Endothelial cell of umbilical vein (primary cell): ENCODE results near the gene ACVR2A. TPM values are rescaled to one million over a fixed set of nuclear protein-coding genes. Genes with fewer than 3 reads are reported as not detected.

Experiments used
- BruUV-seq: library from RNA; stranded (reverse); fragments of 400-500 nt; replicated peaks from 2 replicates; lab custom pipeline; 2021; lab: Mats Ljungman, UMichigan
- CTCF ChIA-PET: fragments of 300-600, 350-600 bp; sonication (Branson Sonifier 250); formaldehyde crosslinking; loops from one replicate; lab custom pipeline; 2021; ENCODE audit warnings: antibody characterized with exemption, inconsistent platforms; lab: Charles Lee
- POLR2A ChIA-PET: fragments of 300-600, 350-600 bp; sonication (Branson Sonifier 250); formaldehyde crosslinking; loops from one replicate; lab custom pipeline; 2021; ENCODE audit warnings: antibody characterized with exemption, inconsistent platforms; lab: Charles Lee
- DNase-seq: peaks from one replicate; pipeline ENCODE4 v3.0.0-alpha.2; 2011; ENCODE audit warnings: low read depth, low spot score
- FAIRE-seq: peaks from 2 replicates; lab custom pipeline; 2011; peaks lifted over from hg19 to GRCh38; lab: Jason Lieb, UNC
- H2AFZ ChIP-seq: 2 replicates; pipeline ENCODE4 v1.6.0; 2012; ENCODE audit warnings: low read depth, low read length, control low read depth, inconsistent platforms
- H3K27ac ChIP-seq: 2 replicates; pipeline ENCODE4 v1.5.1; 2011; ENCODE audit warnings: low read depth, mild to moderate bottlenecking, control low read depth, low read length, moderate library complexity; ENCODE audit not compliant: insufficient read depth
- H3K27me3 ChIP-seq, 2 experiments: 2 replicates each; pipeline versions ENCODE4 v1.6.0 to v1.6.1; 2011; ENCODE audit warnings: low read length in 2 of 2, mixed read lengths in 1 of 2; ENCODE audit not compliant: control insufficient read depth in 2 of 2, insufficient read depth in 2 of 2
- H3K36me3 ChIP-seq, 2 experiments: 2 replicates in 1 of 2; 3 replicates in 1 of 2; pipeline ENCODE4 v1.5.1; 2011; ENCODE audit warnings: low read length in 2 of 2, mild to moderate bottlenecking in 1 of 2, moderate library complexity in 1 of 2; ENCODE audit not compliant: control insufficient read depth in 2 of 2, insufficient read depth in 2 of 2; ENCODE audit errors: extremely low read depth in 1 of 2
- H3K4me1 ChIP-seq: 3 replicates; pipeline ENCODE4 v1.5.1; 2011; ENCODE audit warnings: mild to moderate bottlenecking, low read length; ENCODE audit not compliant: control insufficient read depth, insufficient read depth; ENCODE audit errors: extremely low read depth
- H3K4me2 ChIP-seq: 2 replicates; pipeline ENCODE4 v1.6.1; 2011; ENCODE audit warnings: low read length, control low read depth, mixed read lengths; ENCODE audit not compliant: insufficient read depth
- H3K4me3 ChIP-seq, 3 experiments: fragments of 200-600 bp in 1 of 3; sonication (generic), shearing (Covaris generic) in 1 of 3; replicated peaks in 1 of 3; 2 replicates each; pipeline ENCODE4 v1.5.1; 2011 to 2016; ENCODE audit warnings: control low read depth in 3 of 3, low read length in 3 of 3, mild to moderate bottlenecking in 2 of 3, inconsistent platforms in 1 of 3, low read depth in 1 of 3, moderate library complexity in 1 of 3; ENCODE audit not compliant: insufficient read depth in 1 of 3
- H3K79me2 ChIP-seq: 2 replicates; pipeline ENCODE4 v1.6.0; 2012; ENCODE audit warnings: low read length, inconsistent platforms; ENCODE audit not compliant: control insufficient read depth, insufficient read depth
- H3K9ac ChIP-seq: replicated peaks from 2 replicates; pipeline ENCODE3; 2011; ENCODE audit warnings: low read length, control low read depth; ENCODE audit not compliant: insufficient read depth; ENCODE audit errors: extremely low read depth
- H3K9me1 ChIP-seq: replicated peaks from 3 replicates; pipeline ENCODE4 v1.6.0; 2011; ENCODE audit warnings: mild to moderate bottlenecking, low read length; ENCODE audit not compliant: control insufficient read depth, insufficient read depth; ENCODE audit errors: extremely low read depth
- H3K9me3 ChIP-seq: replicated peaks from 2 replicates; pipeline ENCODE4 v1.5.1; 2012; ENCODE audit warnings: low read length, inconsistent platforms; ENCODE audit not compliant: control insufficient read depth, insufficient read depth
- H4K20me1 ChIP-seq: replicated peaks from 2 replicates; pipeline ENCODE3; 2011; ENCODE audit warnings: mild to moderate bottlenecking, low read length; ENCODE audit not compliant: control insufficient read depth, insufficient read depth; ENCODE audit errors: extremely low read depth
- CTCF ChIP-seq, 2 donors: IDR thresholded peaks; 1 replicate in 1 of 2; 2 replicates in 1 of 2; pipeline ENCODE4 v1.5.1; 2011; ENCODE audit warnings: low read length in 2 of 2, mild to moderate bottlenecking in 2 of 2, moderate library complexity in 2 of 2, control low read depth in 1 of 2, inconsistent platforms in 1 of 2, low read depth in 1 of 2; ENCODE audit not compliant: insufficient read depth in 1 of 2; ENCODE audit errors: extremely low read depth in 1 of 2
- EZH2 ChIP-seq: IDR thresholded peaks from 2 replicates; pipeline ENCODE4 v1.6.1; 2012; ENCODE audit warnings: borderline replicate concordance, low read depth, mild to moderate bottlenecking, moderate library complexity, low read length, inconsistent platforms; ENCODE audit not compliant: severe bottlenecking
- FOS ChIP-seq: IDR thresholded peaks from 2 replicates; pipeline ENCODE4 v1.6.1; 2011; ENCODE audit warnings: mild to moderate bottlenecking, low read length, moderate library complexity, borderline replicate concordance; ENCODE audit not compliant: insufficient read depth
- GATA2 ChIP-seq: IDR thresholded peaks from 2 replicates; pipeline ENCODE4 v1.7.0; 2011; ENCODE audit warnings: low read depth, mild to moderate bottlenecking, moderate library complexity, mixed read lengths, low read length; ENCODE audit not compliant: insufficient read length, insufficient read depth
- JUN ChIP-seq: IDR thresholded peaks from 2 replicates; pipeline ENCODE4 v1.6.1; 2011; ENCODE audit warnings: borderline replicate concordance, low read depth; ENCODE audit not compliant: insufficient read length, insufficient read depth
- MAX ChIP-seq: IDR thresholded peaks from 2 replicates; pipeline ENCODE4 v1.6.1; 2011; ENCODE audit not compliant: insufficient read depth, insufficient read length
- MYC ChIP-seq: IDR thresholded peaks from one replicate; pipeline ENCODE4 v1.6.1; 2011; ENCODE audit warnings: mild to moderate bottlenecking, low read depth, low read length
- POLR2A ChIP-seq: IDR thresholded peaks from 2 replicates; pipeline ENCODE4 v1.6.1; 2012; ENCODE audit warnings: low read depth, mild to moderate bottlenecking, control low read depth, low read length
- POLR2AphosphoS5 ChIP-seq: IDR thresholded peaks from 2 replicates; pipeline ENCODE4 v1.6.1; 2012; ENCODE audit warnings: low read depth, mild to moderate bottlenecking, control low read depth, low read length, moderate library complexity; ENCODE audit not compliant: insufficient read depth
- dilution Hi-C: fragments of 300-500 bp; cut with MboI; formaldehyde crosslinking; loops from one replicate; pipeline ENCODE4 v1.15.0; 2019; ENCODE audit warnings: low sequenced_read_pairs; ENCODE audit not compliant: extremely low pct_ligation_motif_present
- intact Hi-C: fragments of 100-400 bp; cut with micrococcal nuclease; formaldehyde crosslinking; loops from one replicate; pipeline ENCODE4 v1.10.0; 2022
- polyA plus RNA-seq, 4 experiments: library from polyadenylated mRNA; depleted of rRNA in 3 of 4; stranded (reverse) in 3 of 4; unstranded in 1 of 4; fragments of >200 nt; gene quantifications; 2 replicates each; pipeline versions ENCODE4 v1.2.1 to v1.2.3, GENCODE V29; 2011 to 2012; ENCODE audit warnings: missing spikeins in 1 of 4
- total RNA-seq: library from RNA; stranded (reverse); gene quantifications from 2 replicates; pipeline ENCODE4 v1.2.3, GENCODE V29; 2021

The ACVR2A gene
- total and polyA plus RNA-seq, 2 donors (not counting 3 experiments of a cell fraction or from before 2014, with no cell fraction given), result 1.7 to 7.9 TPM

GRCh38 chr2:147855977-147856376, 11.1 kb downstream of the ACVR2A start:
- no peak overlapping the region for H3K4me3 ChIP-seq
- H3K27ac ChIP-seq, result no peak overlapping the region
- no peaks in the 10 kb centered on the region for H3K36me3 ChIP-seq
- H3K9ac ChIP-seq, result no peak overlapping the region
- H2AFZ ChIP-seq, result no peak overlapping the region
- BruUV-seq, result no TSS peak
- CTCF ChIA-PET, result interaction anchor here (0.9 to 2.2 kb wide), 3 partner anchors 8 to 24 kb away, joined by 3 to 8 read pairs (median 4); no protein-coding TSS in a partner anchor
- POLR2A ChIA-PET, result no interaction called here
- FAIRE-seq (no peak), DNase-seq (no peak)
- peaks cover 20% of the 10 kb centered on the region for H3K79me2 ChIP-seq
- H3K4me1 ChIP-seq, result peaks cover 3% of the 10 kb centered on the region
- H4K20me1 ChIP-seq, result no peaks in the 10 kb centered on the region
- H3K9me3 ChIP-seq, result no peaks in the 10 kb centered on the region
- intact Hi-C loops (no loop called here), dilution Hi-C loops (no loop called here)
- H3K27me3 ChIP-seq, result no peaks in the 10 kb centered on the region
- H3K9me1 ChIP-seq, result no peaks in the 10 kb centered on the region
- no peak overlapping the region for H3K4me2 ChIP-seq
- TF ChIP-seq EZH2, result no peak

- intact Hi-C loops (no loop called here), dilution Hi-C loops (no loop called here)
- H4K20me1 ChIP-seq, result peaks cover 2% of the 10 kb centered on the region
Observed at GRCh38 chr2:147860009-147860408, 15.2 kb downstream of the ACVR2A start.

More at GRCh38 chr2:147860009-147860408, 15.2 kb downstream of the ACVR2A start:
- Histone ChIP-seq H3K27ac (no peak overlapping the region), H3K4me2 (no peak overlapping the region), H3K9me3 (no peaks in the 10 kb centered on the region), H2AFZ (no peak overlapping the region), H3K79me2 (peaks cover 21% of the 10 kb centered on the region), H3K4me3 (no peak overlapping the region), H3K4me1 (peaks cover 5% of the 10 kb centered on the region), H3K36me3 (no peaks in the 10 kb centered on the region), H3K9ac (no peak overlapping the region), H3K9me1 (no peaks in the 10 kb centered on the region), H3K27me3 (no peaks in the 10 kb centered on the region)
- TF ChIP-seq MAX (no peak), CTCF (IDR thresholded peaks at IDR 0.05; ENCODE audit: extremely low read depth in 1 of 2, insufficient read depth in 1 of 2, low read depth in 1 of 2, low read length in 2 of 2) (no peak), JUN (no peak), EZH2 (no peak), FOS (no peak), MYC (no peak), POLR2A (no peak), GATA2 (no peak), POLR2AphosphoS5 (no peak)
- no peak for FAIRE-seq
- ChIA-PET POLR2A (no interaction called here), CTCF (interaction anchor here (0.8 kb wide), 1 partner anchor 18 kb away, joined by 3 read pairs; no protein-coding TSS in a partner anchor)
- no peak for DNase-seq
- BruUV-seq, result no TSS peak
